ENCODE measurements around the gene PRR23E. TPM values are rescaled to one million over a fixed set of nuclear protein-coding genes. Genes with fewer than 3 reads are reported as not detected.

The PRR23E gene
- total RNA-seq, 2 experiments from 2014 or later, result not detected

GRCh38 chr3:127212231-127212630, 19.3 kb downstream of the PRR23E start:
- Mint-ChIP-seq H3K9me3 (no peaks in the 10 kb centered on the region), H3K4me3 (no peak overlapping the region), H3K27me3 (peaks cover 15% of the 10 kb centered on the region), H3K36me3 (no peaks in the 10 kb centered on the region), H3K27ac (no peak overlapping the region), H3K4me1 (no peaks in the 10 kb centered on the region)
- POLR2A ChIA-PET, result no interaction called here
- no peak for ATAC-seq (ENCODE audit: low read depth)
- DNase-seq, result no peak

GRCh38 chr3:127212711-127213110, 19.8 kb downstream of the PRR23E start:
- Mint-ChIP-seq H3K27ac (no peak overlapping the region), H3K4me1 (no peaks in the 10 kb centered on the region), H3K27me3 (peaks cover 15% of the 10 kb centered on the region), H3K9me3 (no peaks in the 10 kb centered on the region), H3K4me3 (no peak overlapping the region), H3K36me3 (no peaks in the 10 kb centered on the region)
- DNase-seq, result no peak
- no peak for ATAC-seq (ENCODE audit: low read depth)
- POLR2A ChIA-PET, result no interaction called here

DNA sequence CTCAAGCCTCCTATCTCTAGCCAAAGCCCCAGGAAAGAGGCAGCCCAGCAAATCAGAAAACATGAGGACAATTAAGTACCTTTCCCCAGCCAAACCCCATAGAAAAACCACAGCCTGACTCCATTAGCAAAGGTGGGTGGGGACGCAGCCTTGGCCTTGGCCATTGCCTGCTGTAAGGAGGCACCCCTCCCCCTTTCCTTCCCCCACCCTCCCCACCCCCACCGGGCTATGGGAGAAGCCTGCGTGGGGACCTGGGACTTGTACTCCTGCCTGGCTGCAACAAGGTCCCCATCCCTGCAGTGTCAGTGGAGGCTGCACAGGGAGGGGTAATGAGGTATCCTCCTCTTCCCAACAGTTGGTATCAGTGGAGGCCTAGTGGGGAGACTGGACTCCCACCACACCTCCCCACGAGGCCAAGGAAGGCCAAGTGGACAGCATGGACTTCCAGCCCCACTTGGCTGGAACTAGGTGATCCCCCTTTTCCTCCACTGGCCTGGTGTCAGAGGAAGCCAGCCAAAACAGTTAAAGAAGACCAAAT, 20.5 kb downstream of the PRR23E start:
- no peak for ATAC-seq (ENCODE audit: low read depth)
- POLR2A ChIA-PET, result no interaction called here
- H3K36me3 Mint-ChIP-seq, result no peaks in the 10 kb centered on the region
- no peaks in the 10 kb centered on the region for H3K9me3 Mint-ChIP-seq
- no peak overlapping the region for H3K27ac Mint-ChIP-seq
- H3K4me3 Mint-ChIP-seq, result no peak overlapping the region
- H3K27me3 Mint-ChIP-seq, result peaks cover 15% of the 10 kb centered on the region
- no peaks in the 10 kb centered on the region for H3K4me1 Mint-ChIP-seq
- DNase-seq, result no peak

DNA sequence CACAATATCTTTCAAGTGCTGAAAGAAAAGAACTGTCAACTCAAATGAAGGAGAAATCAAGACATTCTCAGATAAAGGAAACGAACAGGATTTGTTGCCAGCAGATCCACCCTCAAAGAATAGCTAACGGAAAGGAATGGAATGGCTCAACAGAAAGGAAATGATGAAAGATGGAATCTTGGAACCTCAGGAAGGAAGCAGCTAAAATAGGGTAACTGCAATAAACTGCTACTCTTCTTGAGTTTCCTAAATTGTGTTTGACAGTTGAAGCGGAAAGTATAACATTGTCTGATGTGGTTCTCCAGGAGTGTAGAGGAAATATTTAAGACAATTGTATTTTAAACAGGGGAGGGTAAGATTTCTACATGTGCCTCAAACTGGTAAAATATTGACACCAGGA, 22.0 kb downstream of the PRR23E start:
- Mint-ChIP-seq H3K4me3 (no peak overlapping the region), H3K27ac (no peak overlapping the region), H3K4me1 (no peaks in the 10 kb centered on the region), H3K27me3 (peaks cover 15% of the 10 kb centered on the region), H3K36me3 (no peaks in the 10 kb centered on the region), H3K9me3 (no peaks in the 10 kb centered on the region)
- ATAC-seq (ENCODE audit: low read depth) (no peak), DNase-seq (no peak)
- POLR2A ChIA-PET, result no interaction called here

DNA sequence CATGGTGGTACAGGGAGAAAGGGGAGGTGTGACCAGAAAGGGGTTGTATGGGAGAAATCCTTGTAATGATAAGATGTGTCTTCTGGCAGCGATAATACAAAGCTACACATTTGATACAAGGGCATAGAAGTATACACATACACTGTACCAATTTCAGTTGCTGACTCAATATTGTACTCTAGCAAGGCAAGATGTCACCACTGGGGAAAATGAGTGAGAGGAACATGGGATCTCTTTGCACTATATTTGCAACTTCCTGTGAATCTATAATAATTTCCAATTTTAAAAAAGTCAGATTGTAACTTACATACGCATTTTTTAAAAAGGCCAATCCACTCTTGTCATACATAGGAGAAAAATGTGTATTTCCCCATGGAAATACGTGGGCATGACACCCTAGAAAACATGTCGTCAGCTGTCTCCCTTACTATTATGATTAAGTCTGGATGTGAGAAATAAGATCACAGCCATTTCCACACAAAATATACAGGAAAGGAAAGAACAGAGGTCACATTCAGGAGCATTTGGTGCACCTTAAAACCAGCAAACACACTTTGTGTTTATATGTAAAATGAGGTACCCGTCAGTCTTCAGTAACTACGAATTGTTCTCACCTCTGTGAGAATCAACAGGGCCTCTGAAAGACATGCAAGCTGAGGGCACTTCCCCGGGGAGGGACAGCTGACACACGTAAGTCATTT, 22.9 kb downstream of the PRR23E start:
- Mint-ChIP-seq H3K4me3 (no peak overlapping the region), H3K36me3 (no peaks in the 10 kb centered on the region)

DNA sequence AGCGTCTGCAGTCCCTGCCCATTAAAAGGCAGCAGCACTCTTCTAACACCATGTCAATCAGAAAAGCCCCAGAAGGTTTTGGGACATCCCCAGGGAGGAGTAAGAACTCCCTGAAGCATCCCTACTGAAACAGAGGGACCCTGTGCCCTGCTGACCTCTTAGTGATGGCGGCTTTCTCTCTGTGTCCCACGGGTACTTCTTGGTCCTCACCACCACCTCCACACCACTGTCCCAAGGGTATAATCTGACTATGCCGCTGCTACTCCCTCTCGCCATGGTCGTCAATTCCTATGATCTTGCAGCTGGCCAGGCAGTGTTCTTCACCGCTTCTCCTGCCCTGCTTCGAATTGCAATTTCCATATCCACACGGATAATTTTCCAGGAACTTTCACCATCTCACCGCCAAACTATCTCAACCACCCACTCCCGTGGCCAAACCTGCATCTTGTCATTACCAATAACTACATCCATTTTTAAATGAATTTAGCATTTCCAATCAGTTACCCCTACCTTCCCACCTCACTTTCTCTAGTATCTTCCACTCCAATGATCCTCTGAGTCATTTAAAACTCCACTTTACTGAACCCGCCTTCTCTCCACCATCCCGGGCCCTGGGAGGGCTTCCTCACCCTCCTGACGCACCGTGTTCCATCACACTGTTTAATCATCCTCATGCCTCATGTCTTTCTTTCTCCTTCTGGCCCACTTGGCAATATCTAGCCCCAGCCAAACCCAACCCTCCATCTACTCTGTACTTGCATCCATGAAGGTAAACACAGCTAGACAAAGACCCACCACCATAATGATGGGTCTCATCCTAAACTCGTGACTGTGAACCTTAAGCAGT, 23.7 kb downstream of the PRR23E start:
- DNase-seq (no peak), ATAC-seq (ENCODE audit: low read depth) (no peak)

More for the DNA sequence above, 22.9 kb downstream of the PRR23E start:
- Mint-ChIP-seq H3K27ac (no peak overlapping the region), H3K27me3 (peaks cover 15% of the 10 kb centered on the region), H3K9me3 (no peaks in the 10 kb centered on the region), H3K4me1 (no peaks in the 10 kb centered on the region)
- ATAC-seq (ENCODE audit: low read depth) (no peak), DNase-seq (no peak)
- POLR2A ChIA-PET, result no interaction called here

DNA sequence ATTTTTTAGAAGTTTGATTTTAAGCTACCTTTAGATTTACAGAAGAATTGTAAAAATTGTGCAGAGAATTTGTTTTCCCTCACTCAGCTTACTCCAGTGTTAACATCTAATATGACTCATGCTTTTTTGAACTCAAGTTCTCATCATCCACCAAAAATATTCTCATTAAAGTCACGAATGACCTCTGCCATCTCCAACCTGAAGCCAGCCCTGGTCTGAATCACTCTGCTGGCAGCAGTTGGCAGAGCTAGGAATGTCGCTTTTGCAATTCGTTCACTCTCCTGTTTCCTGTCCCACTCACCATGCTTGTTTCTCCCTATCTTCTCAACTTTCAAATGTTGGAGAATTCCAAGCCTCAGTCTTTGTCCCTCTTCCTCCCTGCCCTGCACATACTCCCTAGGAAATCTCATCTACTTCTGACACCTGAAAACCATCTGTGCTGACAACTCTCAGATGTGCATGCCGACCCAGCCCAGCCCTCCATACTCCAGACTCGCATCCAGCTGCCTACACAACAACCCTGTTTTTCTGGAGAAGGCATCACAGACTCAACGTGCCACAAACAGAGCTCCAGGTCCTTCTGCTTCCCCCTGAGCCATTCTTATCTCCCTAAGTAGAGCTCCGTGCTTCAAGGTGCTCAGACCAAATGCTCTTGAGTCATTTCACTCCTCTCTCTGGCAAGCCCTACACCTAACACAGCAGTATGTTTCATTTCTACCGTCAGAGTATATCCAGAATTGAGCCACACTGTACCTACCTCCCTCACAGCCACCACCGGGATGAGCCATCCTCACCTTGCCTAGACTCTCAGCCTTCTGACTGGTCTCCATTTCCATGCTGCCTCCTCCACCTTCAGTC, 24.9 kb downstream of the PRR23E start:
- ATAC-seq (ENCODE audit: low read depth), result no peak
- Mint-ChIP-seq H3K4me3 (no peak overlapping the region), H3K36me3 (no peaks in the 10 kb centered on the region), H3K27me3 (peaks cover 15% of the 10 kb centered on the region), H3K4me1 (no peaks in the 10 kb centered on the region), H3K27ac (no peak overlapping the region), H3K9me3 (no peaks in the 10 kb centered on the region)
- no peak for DNase-seq
- POLR2A ChIA-PET, result no interaction called here

More for the DNA sequence above, 23.7 kb downstream of the PRR23E start:
- Mint-ChIP-seq H3K9me3 (no peaks in the 10 kb centered on the region), H3K4me1 (no peaks in the 10 kb centered on the region), H3K27me3 (peaks cover 15% of the 10 kb centered on the region), H3K36me3 (no peaks in the 10 kb centered on the region), H3K4me3 (no peak overlapping the region), H3K27ac (no peak overlapping the region)
- POLR2A ChIA-PET, result no interaction called here

DNA sequence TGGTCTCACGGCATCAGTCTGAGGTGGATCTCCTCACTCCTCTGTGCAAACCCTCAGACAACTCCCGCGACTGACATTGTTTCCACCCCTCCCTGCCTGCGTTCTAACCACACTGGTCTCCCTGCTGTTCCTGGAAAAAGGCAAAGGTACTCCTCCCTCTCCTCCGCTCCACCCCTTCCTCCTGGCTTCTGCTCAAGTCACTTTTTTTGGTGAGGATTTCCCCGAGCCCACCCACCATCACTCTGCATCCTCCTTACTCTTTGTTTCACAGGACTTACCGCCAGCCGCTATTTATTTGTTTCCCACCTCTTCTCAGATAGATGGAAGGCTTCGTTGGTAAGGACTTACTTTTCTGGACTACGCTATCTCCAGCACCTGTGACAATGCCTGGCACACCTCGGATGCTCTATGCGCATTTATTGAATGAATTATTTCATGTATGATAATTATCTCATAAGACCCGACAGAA, 25.6 kb downstream of the PRR23E start:
- no peaks in the 10 kb centered on the region for H3K36me3 Mint-ChIP-seq
- no peaks in the 10 kb centered on the region for H3K9me3 Mint-ChIP-seq
- ATAC-seq (ENCODE audit: low read depth), result no peak
- no peaks in the 10 kb centered on the region for H3K4me1 Mint-ChIP-seq
- no peak overlapping the region for H3K27ac Mint-ChIP-seq
- POLR2A ChIA-PET, result no interaction called here
- DNase-seq, result no peak
- H3K27me3 Mint-ChIP-seq, result peaks cover 14% of the 10 kb centered on the region
- no peak overlapping the region for H3K4me3 Mint-ChIP-seq

DNA sequence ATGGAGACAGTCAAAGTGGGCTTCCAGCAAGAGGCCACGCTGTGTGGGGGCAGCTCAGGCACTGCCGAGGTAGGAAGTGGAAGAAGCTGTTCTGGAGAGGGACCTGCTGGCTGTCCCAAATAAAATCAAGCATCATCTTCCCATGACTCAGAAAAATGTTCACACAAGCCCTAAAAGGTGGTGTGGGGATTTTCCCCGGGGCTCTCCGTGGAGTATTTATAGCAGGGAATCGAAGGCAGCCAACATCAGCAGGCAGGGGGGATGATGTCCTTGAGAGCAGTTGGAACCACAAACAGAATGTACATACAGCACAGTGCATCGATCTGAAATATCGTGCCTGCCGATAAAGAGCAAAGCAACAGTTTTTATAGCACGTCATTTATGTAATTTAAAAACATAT, 27.6 kb downstream of the PRR23E start:
- H3K27ac Mint-ChIP-seq, result no peak overlapping the region
- ATAC-seq (ENCODE audit: low read depth), result no peak

GRCh38 chr3:127221037-127221436, 28.1 kb downstream of the PRR23E start:
- H3K4me3 Mint-ChIP-seq, result no peak overlapping the region
- peaks cover 4% of the 10 kb centered on the region for H3K27me3 Mint-ChIP-seq
- no peak for DNase-seq
- H3K4me1 Mint-ChIP-seq, result peaks cover 4% of the 10 kb centered on the region
- no peak for ATAC-seq (ENCODE audit: low read depth)
- peaks cover 2% of the 10 kb centered on the region for H3K36me3 Mint-ChIP-seq
- H3K9me3 Mint-ChIP-seq, result peaks cover 2% of the 10 kb centered on the region
- POLR2A ChIA-PET, result no interaction called here
- H3K27ac Mint-ChIP-seq, result no peak overlapping the region

More for the DNA sequence above, 27.6 kb downstream of the PRR23E start:
- Mint-ChIP-seq H3K36me3 (peaks cover 2% of the 10 kb centered on the region), H3K27me3 (peaks cover 5% of the 10 kb centered on the region), H3K4me1 (peaks cover 4% of the 10 kb centered on the region), H3K9me3 (peaks cover 2% of the 10 kb centered on the region), H3K4me3 (no peak overlapping the region)
- DNase-seq, result no peak
- POLR2A ChIA-PET, result interaction anchor here (0.6 kb wide), 1 partner anchor 15 kb away, joined by 4 read pairs; no protein-coding TSS in a partner anchor

- no peak for ATAC-seq (ENCODE audit: low read depth)
- no peak overlapping the region for H3K27ac Mint-ChIP-seq
- POLR2A ChIA-PET, result no interaction called here
- H3K27me3 Mint-ChIP-seq, result peaks cover 4% of the 10 kb centered on the region
- H3K4me3 Mint-ChIP-seq, result no peak overlapping the region
- peaks cover 5% of the 10 kb centered on the region for H3K36me3 Mint-ChIP-seq
- no peak for DNase-seq
- peaks cover 7% of the 10 kb centered on the region for H3K9me3 Mint-ChIP-seq
- peaks cover 8% of the 10 kb centered on the region for H3K4me1 Mint-ChIP-seq
Observed at GRCh38 chr3:127221446-127222035, 28.6 kb downstream of the PRR23E start.

DNA sequence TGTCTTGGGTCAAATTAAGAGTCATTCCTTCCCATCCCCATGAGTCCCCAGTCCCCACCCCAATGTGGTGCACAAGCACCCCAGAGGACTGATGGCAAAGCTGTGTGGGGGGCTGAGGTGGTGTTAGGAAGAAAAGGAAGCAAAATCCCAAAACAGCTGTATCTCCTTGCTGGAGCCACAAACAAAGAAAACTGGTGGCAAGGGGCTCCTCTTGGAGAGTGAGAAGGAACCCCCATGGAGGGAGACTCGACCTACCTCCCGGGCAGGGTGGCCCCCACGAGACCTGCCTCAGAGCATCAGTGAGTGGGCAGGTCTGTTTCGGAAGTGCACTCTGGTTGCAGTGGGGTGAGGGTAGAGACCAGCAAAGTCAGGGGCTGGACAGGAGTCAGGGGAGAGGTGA, 29.2 kb downstream of the PRR23E start:
- no peak overlapping the region for H3K4me3 Mint-ChIP-seq

DNA sequence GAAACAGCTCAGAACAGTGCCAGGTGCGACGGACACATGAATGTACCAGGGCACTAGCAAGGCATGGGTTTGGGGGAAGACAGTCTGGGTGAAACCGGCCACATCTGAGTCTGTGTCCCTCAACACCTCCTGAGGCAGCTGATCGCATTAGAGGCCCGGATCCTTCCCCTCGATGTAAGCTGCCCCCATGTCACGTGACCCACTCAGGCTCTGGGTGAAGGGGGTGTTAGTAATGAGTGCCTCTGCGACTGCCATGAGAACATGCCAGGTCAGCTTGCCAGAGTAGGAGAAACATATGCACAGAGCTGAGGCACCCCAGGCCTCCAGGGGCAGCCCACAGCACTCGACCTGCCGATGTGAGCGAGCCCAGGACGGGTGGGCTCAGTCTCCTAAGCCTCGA, 29.7 kb downstream of the PRR23E start:
- H3K4me1 Mint-ChIP-seq, result peaks cover 15% of the 10 kb centered on the region
- no peak for ATAC-seq (ENCODE audit: low read depth)
- no peak for DNase-seq
- POLR2A ChIA-PET, result no interaction called here
- peaks cover 4% of the 10 kb centered on the region for H3K27me3 Mint-ChIP-seq
- no peak overlapping the region for H3K27ac Mint-ChIP-seq
- peaks cover 5% of the 10 kb centered on the region for H3K36me3 Mint-ChIP-seq
- no peak overlapping the region for H3K4me3 Mint-ChIP-seq
- H3K9me3 Mint-ChIP-seq, result peaks cover 7% of the 10 kb centered on the region

More for the DNA sequence above, 29.2 kb downstream of the PRR23E start:
- Mint-ChIP-seq H3K36me3 (peaks cover 5% of the 10 kb centered on the region), H3K27ac (no peak overlapping the region), H3K27me3 (peaks cover 4% of the 10 kb centered on the region), H3K4me1 (peaks cover 12% of the 10 kb centered on the region), H3K9me3 (peaks cover 7% of the 10 kb centered on the region)
- ATAC-seq (ENCODE audit: low read depth), result no peak
- POLR2A ChIA-PET, result no interaction called here
- no peak for DNase-seq

All from activated naive CD8-positive, alpha-beta T cell treated with anti-CD3 and anti-CD28 coated beads, Interleukin-2, amount 10 ng/mL, durations not matched to agents 7 days and 5 days (primary cell).